NCI-H1436 (cell line): ENCODE data around the gene AMTN.
"Not testable (repeated sequence)": the region's sequence is repeated elsewhere in the genome, so short reads cannot be mapped to it uniquely, and the experiment has no call there.

Experiments used
- DNase-seq: peaks from one replicate; lab custom pipeline; 2025; lab: John Stamatoyannopoulos, UW

AMTN gene, protein sequence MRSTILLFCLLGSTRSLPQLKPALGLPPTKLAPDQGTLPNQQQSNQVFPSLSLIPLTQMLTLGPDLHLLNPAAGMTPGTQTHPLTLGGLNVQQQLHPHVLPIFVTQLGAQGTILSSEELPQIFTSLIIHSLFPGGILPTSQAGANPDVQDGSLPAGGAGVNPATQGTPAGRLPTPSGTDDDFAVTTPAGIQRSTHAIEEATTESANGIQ

DNA sequence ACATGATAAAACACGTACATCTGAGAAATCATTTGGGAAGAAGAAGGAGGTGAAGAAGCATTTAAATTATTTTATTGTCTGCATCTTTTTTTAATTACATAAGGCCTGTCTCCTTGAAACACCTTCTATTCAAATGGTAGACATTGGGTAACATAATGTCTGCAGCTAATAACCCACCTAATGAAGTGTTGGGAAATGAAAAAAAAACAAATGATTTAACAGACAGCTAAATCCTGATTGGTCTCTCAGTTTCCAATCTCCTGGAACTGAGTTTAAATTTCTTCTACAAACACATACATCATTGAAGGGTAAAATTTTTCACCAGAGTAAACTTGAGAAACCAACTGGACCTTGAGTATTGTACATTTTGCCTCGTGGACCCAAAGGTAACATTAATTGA, at the start of gene AMTN:
Gene AMTN, plus strand, starts transcription at position 301 of the 400 bp plus-strand sequence. CDS start 209 bp downstream, outside the sequence.
- no peak for DNase-seq

DNA sequence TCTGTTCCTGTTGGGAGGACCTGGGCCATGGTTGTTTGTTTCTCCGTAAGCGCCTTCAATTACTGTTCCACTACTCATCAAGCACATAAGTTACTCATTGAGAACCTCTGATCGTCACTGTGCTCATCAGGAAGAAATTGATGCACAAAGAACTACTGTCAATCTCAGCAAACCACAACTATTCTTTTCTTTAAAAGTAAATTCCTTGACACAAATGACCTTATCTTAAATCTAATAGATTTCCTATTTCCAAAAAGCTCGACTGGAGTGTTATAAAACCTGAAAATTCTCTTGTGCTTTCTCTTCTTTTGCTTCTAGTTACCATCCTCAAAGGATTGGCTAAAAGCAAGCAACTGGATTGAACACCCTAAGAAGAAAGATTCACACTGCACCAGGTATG, 46.5 kb upstream of the AMTN start, which contains the start of gene MUC7:
Gene MUC7, plus strand, starts transcription at position 301 of the 400 bp plus-strand sequence. CDS start 1,825 bp downstream, outside the sequence.
- no peak for DNase-seq

GRCh38 chr4:70473679-70474078, 44.7 kb upstream of the AMTN start:
- no peak for DNase-seq

DNA sequence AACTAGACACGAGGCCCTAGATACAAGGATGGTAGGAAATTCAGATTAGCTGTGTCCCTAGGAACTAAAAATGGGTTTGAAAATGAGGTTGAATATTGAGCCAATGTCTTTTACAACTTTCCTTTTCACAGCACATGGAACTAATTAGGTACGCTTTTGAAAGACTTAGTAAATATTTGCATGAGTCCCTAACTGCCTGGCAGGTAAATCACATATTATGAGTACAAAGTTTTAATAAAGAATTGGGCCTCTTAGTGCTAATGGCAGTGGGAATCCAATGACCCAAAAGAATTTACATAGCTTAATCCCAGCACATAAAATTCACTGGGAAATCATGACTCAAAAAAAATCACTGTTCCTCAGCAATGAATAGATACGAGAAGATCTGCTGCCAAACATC, 29.6 kb upstream of the AMTN start:
- no peak for DNase-seq

GRCh38 chr4:70496231-70496630, 22.1 kb upstream of the AMTN start:
- DNase-seq = no peak

GRCh38 chr4:70501838-70502237, 16.5 kb upstream of the AMTN start:
- DNase-seq = not testable (repeated sequence)

- DNase-seq = no peak
Measured at GRCh38 chr4:70504733-70505132, 13.6 kb upstream of the AMTN start.

DNA sequence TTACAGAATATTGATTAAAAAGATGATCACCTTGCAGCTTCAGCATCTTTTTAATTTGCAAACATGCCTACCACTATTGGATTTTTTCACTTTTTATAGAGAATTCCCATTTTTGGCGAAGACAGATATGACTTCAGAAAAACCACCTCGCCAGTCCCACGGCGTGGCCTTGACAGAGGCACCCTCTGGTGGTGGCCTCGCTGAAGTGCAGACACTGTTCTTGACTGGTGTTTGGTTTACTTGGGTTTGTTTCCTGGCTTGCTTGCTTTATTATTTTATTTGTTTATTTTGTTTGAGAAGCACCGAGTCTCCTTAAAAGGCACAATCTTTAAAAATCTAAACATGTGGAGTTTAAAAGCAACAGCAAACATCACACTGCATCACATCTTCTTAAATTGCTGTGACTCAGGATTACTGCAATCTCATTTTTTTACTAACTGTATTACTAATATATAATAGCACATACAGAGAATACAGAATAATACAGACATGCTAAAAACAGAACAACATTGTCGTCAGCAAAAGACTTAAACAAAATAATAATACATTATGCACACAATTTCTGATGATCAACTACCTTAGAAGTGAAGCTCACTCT, 13.1 kb upstream of the AMTN start:
- DNase-seq = peak; percentile 9

DNA sequence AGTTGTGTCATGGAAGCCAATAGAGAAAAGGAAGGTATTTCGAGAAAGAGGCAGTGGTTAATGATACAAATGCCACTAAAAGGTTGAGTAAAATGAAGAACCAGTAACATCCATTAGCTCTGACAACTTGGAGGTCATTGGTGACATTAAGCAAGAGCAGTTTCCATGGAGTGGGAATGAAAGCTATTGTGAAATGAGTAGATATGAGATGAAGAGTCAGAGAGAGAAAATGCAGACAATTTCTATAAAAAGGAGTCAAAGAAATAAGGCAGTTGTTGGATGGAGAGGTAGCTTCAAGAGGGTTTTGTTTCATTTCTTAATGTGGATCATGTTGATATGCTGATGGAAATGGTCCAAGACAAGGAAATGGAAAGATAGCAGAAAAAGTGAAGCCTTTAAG, 9.6 kb upstream of the AMTN start:
- no peak for DNase-seq

DNA sequence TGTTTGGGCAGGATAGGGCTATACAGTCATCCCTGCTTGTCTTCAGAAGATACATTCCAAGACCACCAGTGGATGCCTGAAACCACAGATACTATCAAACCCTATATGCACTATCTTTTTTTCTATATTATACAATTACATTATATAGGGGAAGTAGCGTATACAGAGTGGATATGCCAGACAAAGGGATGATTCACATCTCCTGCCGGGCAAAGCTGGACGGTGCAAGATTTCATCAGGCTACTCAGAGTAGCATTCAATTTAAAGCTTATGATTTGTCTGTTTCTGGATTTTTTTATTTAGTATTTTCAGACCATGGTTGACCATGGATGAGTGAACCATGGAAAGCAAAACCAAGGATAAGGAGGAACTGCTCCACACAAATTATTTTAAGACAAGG, 7.0 kb upstream of the AMTN start:
- DNase-seq = no peak

- no peak for DNase-seq
Measured at GRCh38 chr4:70515367-70516250, 2.8 kb upstream of the AMTN start.

DNA sequence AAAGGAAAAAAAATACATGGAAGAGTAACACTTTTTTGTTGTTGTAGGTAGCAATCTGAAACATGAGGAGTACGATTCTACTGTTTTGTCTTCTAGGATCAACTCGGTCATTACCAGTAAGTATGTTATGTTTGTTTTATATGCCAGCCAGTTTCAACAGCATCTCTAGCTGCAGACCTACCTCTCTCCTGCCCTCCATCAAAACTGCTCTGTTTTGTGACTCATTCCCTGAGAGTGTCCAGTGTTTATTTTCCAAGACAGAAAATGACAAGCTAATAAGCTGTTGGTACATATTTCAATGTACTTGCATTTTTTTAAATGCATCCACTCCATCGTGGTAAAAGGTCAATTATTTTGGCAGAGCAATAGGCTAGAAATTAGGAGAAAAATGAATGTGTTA, 347 bp downstream of the AMTN start:
- no peak for DNase-seq

DNA sequence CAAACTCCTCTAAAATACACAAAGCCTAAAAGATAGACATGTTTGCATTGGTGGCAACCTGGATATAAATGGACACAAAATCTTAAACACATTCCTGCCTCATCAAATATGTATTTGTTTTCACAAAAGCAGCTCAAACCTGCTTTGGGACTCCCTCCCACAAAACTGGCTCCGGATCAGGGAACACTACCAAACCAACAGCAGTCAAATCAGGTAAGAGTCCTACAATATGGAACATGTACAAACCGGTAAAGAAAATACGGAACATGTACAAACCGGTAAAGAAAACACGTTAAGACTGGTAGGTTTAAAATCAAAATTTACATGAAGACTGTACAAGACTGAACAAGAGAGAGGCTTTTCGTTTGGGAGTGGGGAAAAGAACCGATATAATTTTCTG, 4.3 kb downstream of the AMTN start:
- no peak for DNase-seq

DNA sequence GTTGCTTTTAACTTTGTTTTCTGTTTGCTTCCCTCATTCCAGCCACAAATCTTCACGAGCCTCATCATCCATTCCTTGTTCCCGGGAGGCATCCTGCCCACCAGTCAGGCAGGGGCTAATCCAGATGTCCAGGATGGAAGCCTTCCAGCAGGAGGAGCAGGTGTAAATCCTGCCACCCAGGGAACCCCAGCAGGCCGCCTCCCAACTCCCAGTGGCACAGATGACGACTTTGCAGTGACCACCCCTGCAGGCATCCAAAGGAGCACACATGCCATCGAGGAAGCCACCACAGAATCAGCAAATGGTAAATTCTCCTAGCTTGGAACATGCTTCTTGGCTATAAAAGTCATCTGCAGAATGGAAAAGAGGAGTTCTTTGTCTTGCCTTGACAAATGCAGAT, 12.6 kb downstream of the AMTN start:
- DNase-seq = no peak

GRCh38 chr4:70531981-70532380, 13.6 kb downstream of the AMTN start:
- no peak for DNase-seq

GRCh38 chr4:70533211-70533610, 14.8 kb downstream of the AMTN start:
- DNase-seq = no peak

- DNase-seq = no peak
Measured at GRCh38 chr4:70533791-70534190, 15.4 kb downstream of the AMTN start.

DNA sequence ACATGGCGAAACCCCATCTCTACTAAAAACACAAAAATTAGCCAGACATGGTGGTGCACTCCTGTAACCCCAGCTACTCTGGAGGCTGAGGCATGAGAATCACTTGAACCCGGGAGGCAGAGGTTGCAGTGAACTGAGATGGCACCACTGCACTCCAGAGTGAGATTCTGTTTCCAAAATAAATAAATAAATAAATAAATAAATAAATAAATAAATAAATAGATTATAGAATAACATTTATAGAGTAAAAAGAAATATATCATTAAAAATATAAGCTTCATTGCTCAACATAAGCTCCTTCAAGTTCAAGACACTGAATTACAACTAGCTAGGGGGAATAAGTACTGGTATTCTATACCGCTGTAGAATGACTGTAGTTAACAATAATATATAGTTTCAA, 16.5 kb downstream of the AMTN start:
- not testable (repeated sequence) for DNase-seq

DNA sequence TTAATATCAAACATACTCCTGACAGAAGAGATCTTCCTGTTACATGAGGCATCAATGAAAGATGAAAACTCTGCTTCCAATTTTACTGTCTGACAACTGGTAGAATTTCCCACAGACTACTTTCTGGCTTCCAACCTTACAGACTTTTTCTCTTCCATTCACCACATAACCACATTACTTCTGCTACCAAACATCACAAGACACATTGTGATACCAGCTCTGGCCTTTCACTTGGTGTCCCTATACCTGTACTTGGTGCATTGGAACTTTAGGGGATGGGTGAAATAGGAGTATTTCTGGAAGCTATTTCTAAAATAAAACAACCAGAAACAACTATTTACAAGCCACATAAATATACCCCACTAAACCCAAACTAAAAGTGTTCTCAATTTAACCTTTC, 20.5 kb downstream of the AMTN start:
- DNase-seq = no peak

DNA sequence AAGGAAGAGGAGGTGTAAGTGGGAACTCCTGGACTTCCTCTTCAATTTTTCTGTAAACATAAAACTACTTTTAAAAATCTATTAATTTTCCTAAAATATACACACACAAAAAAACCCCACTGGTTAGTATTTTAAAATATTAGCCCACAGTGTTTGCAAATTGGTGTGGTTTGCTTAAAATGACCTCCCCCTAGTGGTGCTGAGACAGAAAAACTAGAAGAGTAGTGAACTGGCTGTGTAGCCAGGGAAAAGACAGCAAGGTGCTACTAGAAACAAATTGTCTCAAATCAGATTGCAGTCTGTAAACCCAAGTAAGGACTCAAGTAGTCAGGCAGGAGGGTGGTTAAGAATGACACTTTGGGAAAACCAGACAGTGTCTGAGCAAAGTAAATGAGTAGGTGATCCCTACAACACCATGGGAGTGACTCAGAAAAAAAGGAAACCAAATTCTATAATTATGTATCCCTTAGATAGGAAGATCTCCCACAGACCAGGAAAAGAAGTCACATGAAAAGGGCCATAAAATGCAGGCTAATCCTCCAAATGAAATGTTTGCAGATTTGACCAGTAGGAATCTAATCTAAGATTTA, 26.0 kb downstream of the AMTN start:
- no peak for DNase-seq

DNA sequence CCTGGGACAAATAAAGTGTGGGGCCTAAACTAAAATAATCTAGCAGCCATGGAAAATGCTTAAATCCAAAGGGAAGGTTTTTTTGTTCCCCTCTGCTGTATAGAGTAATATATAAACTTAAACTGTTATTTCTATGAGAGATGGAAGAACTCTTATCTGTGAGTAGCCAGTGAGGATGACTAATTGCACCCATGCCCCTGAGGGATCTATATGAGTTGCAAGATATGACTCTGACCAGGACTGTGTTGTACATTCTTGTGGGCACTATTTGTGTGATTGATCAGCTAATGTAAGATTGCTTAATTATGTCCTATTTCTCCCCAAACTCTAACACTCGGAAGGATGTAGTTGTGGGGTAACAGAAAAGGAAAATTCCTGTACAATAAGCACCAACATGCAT, 38.5 kb downstream of the AMTN start:
- DNase-seq = no peak

- DNase-seq = peak; percentile 16
Measured at GRCh38 chr4:70559211-70559830, 41.0 kb downstream of the AMTN start.
